Endothelial cell of umbilical vein (primary cell): ENCODE results near the gene ACTMAP. TPM values are rescaled to one million over a fixed set of nuclear protein-coding genes. Genes with fewer than 3 reads are reported as not detected.

Experiments
- BruUV-seq: library from RNA; stranded (reverse); fragments of 400-500 nt; replicated peaks from 2 replicates; lab custom pipeline; 2021; lab: Mats Ljungman, UMichigan
- CTCF ChIA-PET: fragments of 300-600, 350-600 bp; sonication (Branson Sonifier 250); formaldehyde crosslinking; loops from one replicate; lab custom pipeline; 2021; ENCODE audit warnings: antibody characterized with exemption, inconsistent platforms; lab: Charles Lee
- POLR2A ChIA-PET: fragments of 300-600, 350-600 bp; sonication (Branson Sonifier 250); formaldehyde crosslinking; loops from one replicate; lab custom pipeline; 2021; ENCODE audit warnings: antibody characterized with exemption, inconsistent platforms; lab: Charles Lee
- DNase-seq: peaks from one replicate; pipeline ENCODE4 v3.0.0-alpha.2; 2011; ENCODE audit warnings: low read depth, low spot score
- FAIRE-seq: peaks from 2 replicates; lab custom pipeline; 2011; peaks lifted over from hg19 to GRCh38; lab: Jason Lieb, UNC
- H2AFZ ChIP-seq: 2 replicates; pipeline ENCODE4 v1.6.0; 2012; ENCODE audit warnings: low read depth, low read length, control low read depth, inconsistent platforms
- H3K27ac ChIP-seq: 2 replicates; pipeline ENCODE4 v1.5.1; 2011; ENCODE audit warnings: low read depth, mild to moderate bottlenecking, control low read depth, low read length, moderate library complexity; ENCODE audit not compliant: insufficient read depth
- H3K27me3 ChIP-seq, 2 experiments: 2 replicates each; pipeline versions ENCODE4 v1.6.0 to v1.6.1; 2011; ENCODE audit warnings: low read length in 2 of 2, mixed read lengths in 1 of 2; ENCODE audit not compliant: control insufficient read depth in 2 of 2, insufficient read depth in 2 of 2
- H3K36me3 ChIP-seq, 2 experiments: 2 replicates in 1 of 2; 3 replicates in 1 of 2; pipeline ENCODE4 v1.5.1; 2011; ENCODE audit warnings: low read length in 2 of 2, mild to moderate bottlenecking in 1 of 2, moderate library complexity in 1 of 2; ENCODE audit not compliant: control insufficient read depth in 2 of 2, insufficient read depth in 2 of 2; ENCODE audit errors: extremely low read depth in 1 of 2
- H3K4me1 ChIP-seq: 3 replicates; pipeline ENCODE4 v1.5.1; 2011; ENCODE audit warnings: mild to moderate bottlenecking, low read length; ENCODE audit not compliant: control insufficient read depth, insufficient read depth; ENCODE audit errors: extremely low read depth
- H3K4me2 ChIP-seq: 2 replicates; pipeline ENCODE4 v1.6.1; 2011; ENCODE audit warnings: low read length, control low read depth, mixed read lengths; ENCODE audit not compliant: insufficient read depth
- H3K4me3 ChIP-seq, 3 experiments: fragments of 200-600 bp in 1 of 3; sonication (generic), shearing (Covaris generic) in 1 of 3; replicated peaks in 1 of 3; 2 replicates each; pipeline ENCODE4 v1.5.1; 2011 to 2016; ENCODE audit warnings: control low read depth in 3 of 3, low read length in 3 of 3, mild to moderate bottlenecking in 2 of 3, inconsistent platforms in 1 of 3, low read depth in 1 of 3, moderate library complexity in 1 of 3; ENCODE audit not compliant: insufficient read depth in 1 of 3
- H3K79me2 ChIP-seq: 2 replicates; pipeline ENCODE4 v1.6.0; 2012; ENCODE audit warnings: low read length, inconsistent platforms; ENCODE audit not compliant: control insufficient read depth, insufficient read depth
- H3K9ac ChIP-seq: replicated peaks from 2 replicates; pipeline ENCODE3; 2011; ENCODE audit warnings: low read length, control low read depth; ENCODE audit not compliant: insufficient read depth; ENCODE audit errors: extremely low read depth
- H3K9me1 ChIP-seq: replicated peaks from 3 replicates; pipeline ENCODE4 v1.6.0; 2011; ENCODE audit warnings: mild to moderate bottlenecking, low read length; ENCODE audit not compliant: control insufficient read depth, insufficient read depth; ENCODE audit errors: extremely low read depth
- H3K9me3 ChIP-seq: replicated peaks from 2 replicates; pipeline ENCODE4 v1.5.1; 2012; ENCODE audit warnings: low read length, inconsistent platforms; ENCODE audit not compliant: control insufficient read depth, insufficient read depth
- H4K20me1 ChIP-seq: replicated peaks from 2 replicates; pipeline ENCODE3; 2011; ENCODE audit warnings: mild to moderate bottlenecking, low read length; ENCODE audit not compliant: control insufficient read depth, insufficient read depth; ENCODE audit errors: extremely low read depth
- CTCF ChIP-seq, 2 donors: IDR thresholded peaks; 1 replicate in 1 of 2; 2 replicates in 1 of 2; pipeline ENCODE4 v1.5.1; 2011; ENCODE audit warnings: low read length in 2 of 2, mild to moderate bottlenecking in 2 of 2, moderate library complexity in 2 of 2, control low read depth in 1 of 2, inconsistent platforms in 1 of 2, low read depth in 1 of 2; ENCODE audit not compliant: insufficient read depth in 1 of 2; ENCODE audit errors: extremely low read depth in 1 of 2
- EZH2 ChIP-seq: IDR thresholded peaks from 2 replicates; pipeline ENCODE4 v1.6.1; 2012; ENCODE audit warnings: borderline replicate concordance, low read depth, mild to moderate bottlenecking, moderate library complexity, low read length, inconsistent platforms; ENCODE audit not compliant: severe bottlenecking
- FOS ChIP-seq: IDR thresholded peaks from 2 replicates; pipeline ENCODE4 v1.6.1; 2011; ENCODE audit warnings: mild to moderate bottlenecking, low read length, moderate library complexity, borderline replicate concordance; ENCODE audit not compliant: insufficient read depth
- GATA2 ChIP-seq: IDR thresholded peaks from 2 replicates; pipeline ENCODE4 v1.7.0; 2011; ENCODE audit warnings: low read depth, mild to moderate bottlenecking, moderate library complexity, mixed read lengths, low read length; ENCODE audit not compliant: insufficient read length, insufficient read depth
- JUN ChIP-seq: IDR thresholded peaks from 2 replicates; pipeline ENCODE4 v1.6.1; 2011; ENCODE audit warnings: borderline replicate concordance, low read depth; ENCODE audit not compliant: insufficient read length, insufficient read depth
- MAX ChIP-seq: IDR thresholded peaks from 2 replicates; pipeline ENCODE4 v1.6.1; 2011; ENCODE audit not compliant: insufficient read depth, insufficient read length
- MYC ChIP-seq: IDR thresholded peaks from one replicate; pipeline ENCODE4 v1.6.1; 2011; ENCODE audit warnings: mild to moderate bottlenecking, low read depth, low read length
- POLR2A ChIP-seq: IDR thresholded peaks from 2 replicates; pipeline ENCODE4 v1.6.1; 2012; ENCODE audit warnings: low read depth, mild to moderate bottlenecking, control low read depth, low read length
- POLR2AphosphoS5 ChIP-seq: IDR thresholded peaks from 2 replicates; pipeline ENCODE4 v1.6.1; 2012; ENCODE audit warnings: low read depth, mild to moderate bottlenecking, control low read depth, low read length, moderate library complexity; ENCODE audit not compliant: insufficient read depth
- dilution Hi-C: fragments of 300-500 bp; cut with MboI; formaldehyde crosslinking; loops from one replicate; pipeline ENCODE4 v1.15.0; 2019; ENCODE audit warnings: low sequenced_read_pairs; ENCODE audit not compliant: extremely low pct_ligation_motif_present
- intact Hi-C: fragments of 100-400 bp; cut with micrococcal nuclease; formaldehyde crosslinking; loops from one replicate; pipeline ENCODE4 v1.10.0; 2022
- polyA plus RNA-seq, 4 experiments: library from polyadenylated mRNA; depleted of rRNA in 3 of 4; stranded (reverse) in 3 of 4; unstranded in 1 of 4; fragments of >200 nt; gene quantifications; 2 replicates each; pipeline versions ENCODE4 v1.2.1 to v1.2.3, GENCODE V29; 2011 to 2012; ENCODE audit warnings: missing spikeins in 1 of 4
- total RNA-seq: library from RNA; stranded (reverse); gene quantifications from 2 replicates; pipeline ENCODE4 v1.2.3, GENCODE V29; 2021

ACTMAP gene
- total and polyA plus RNA-seq, 2 donors (not counting 3 experiments of a cell fraction or from before 2014, with no cell fraction given), result 5.2 to 9.1 TPM

GRCh38 chr19:40799558-40800338 is 49.5 kb upstream of the ACTMAP start:
- Histone ChIP-seq H3K9me1 (no peaks in the 10 kb centered on the region), H3K27ac (peak overlapping the region; percentile 60), H3K9me3 (no peaks in the 10 kb centered on the region), H3K9ac (peak overlapping the region; percentile 61), H2AFZ (no peak overlapping the region), H3K4me1 (peaks cover 55% of the 10 kb centered on the region), H3K4me2 (peak overlapping the region; percentile 81), H3K4me3 (peak overlapping the region; percentile 71 to 86 (median 76)), H3K27me3 (no peaks in the 10 kb centered on the region), H4K20me1 (no peaks in the 10 kb centered on the region), H3K36me3 (peaks cover 0 to 18% of the 10 kb centered on the region in 2 experiments), H3K79me2 (peaks cover 53% of the 10 kb centered on the region)
- dilution Hi-C loops (no loop called here), intact Hi-C loops (loop anchor here (2.0 to 10.0 kb wide), 2 partner anchors 83 to 355 kb away; partner anchors contain the start of genes COQ8B, ITPKC and SERTAD3)
- BruUV-seq, result no TSS peak
- DNase-seq (peak; percentile 64), FAIRE-seq (peak; percentile 73)
- ChIA-PET CTCF (interaction anchor here (0.6 to 2.5 kb wide), 9 partner anchors 8 to 463 kb away, joined by 3 to 31 read pairs (median 5); partner anchors contain the start of genes COQ8B and ITPKC), POLR2A (interaction anchor here (4.5 kb wide), 1 partner anchor 22 kb away, joined by 23 read pairs; the partner anchor contains the start of gene RAB4B)
- TF ChIP-seq FOS (no peak), MYC (no peak), EZH2 (no peak), MAX (no peak), GATA2 (no peak), POLR2AphosphoS5 (peak; percentile 95), POLR2A (peak; percentile 94), CTCF (IDR thresholded peaks at IDR 0.05; ENCODE audit: extremely low read depth in 1 of 2, insufficient read depth in 1 of 2, low read depth in 1 of 2, low read length in 2 of 2) (no peak), JUN (no peak)
